ENCODE data around the gene TRAPPC3. TPM values are rescaled to one million over a fixed set of nuclear protein-coding genes. Genes with fewer than 3 reads are reported as not detected.

Gene TRAPPC3
- total and polyA plus RNA-seq, 9 of the 15 experiments (the other 6 are each of a cell fraction or from before 2014, with no cell fraction given), result 20.6 to 141 (median 112) TPM

GRCh38 chr1:36088577-36089392 lies 60.5 kb downstream of the TRAPPC3 start, which contains the start of gene ADPRS (continued):
- TF ChIP-seq RBM34 (IDR thresholded peaks at IDR 0.05; ENCODE audit: borderline replicate concordance, insufficient read depth, low read length) (no peak; the same call in 1 of the 2 replicates), E2F6 (IDR thresholded peaks at IDR 0.05; ENCODE audit: borderline replicate concordance in 1 of 2, extremely low read depth in 1 of 2, insufficient read depth in 1 of 2, insufficient read length in 1 of 2, low read depth in 1 of 2, low read length in 1 of 2, poor library complexity in 1 of 2, severe bottlenecking in 1 of 2) (peak; percentile 87 to 90), NONO (IDR thresholded peaks at IDR 0.05; ENCODE audit: low read depth in 2 of 2, low read length in 1 of 2) (peak; percentile 85 to 95; a peak in 3 of 4 replicates), PML (IDR thresholded peaks at IDR 0.05; ENCODE audit: low read length) (peak; percentile 83; the same call in 1 of the 2 replicates), ZNF830 (CRISPR knock-in tag; IDR thresholded peaks at IDR 0.05) (no peak), KLF6 (CRISPR knock-in tag; IDR thresholded peaks at IDR 0.05; ENCODE audit: borderline replicate concordance) (peak; percentile 73; the same call in 1 of the 2 replicates), ZNF609 (CRISPR knock-in tag; IDR thresholded peaks at IDR 0.05; ENCODE audit: borderline replicate concordance) (peak; percentile 85; the same call in 1 of the 2 replicates), NFIC (IDR thresholded peaks at IDR 0.05) (peak; percentile 64; the same call in 1 of the 2 replicates), HDAC3 (IDR thresholded peaks at IDR 0.05; ENCODE audit: borderline replicate concordance, partially characterized antibody) (no peak), U2AF2 (optimal IDR thresholded peaks at IDR 0.05; ENCODE audit: low read depth, low read length) (no peak), SMAD3 (CRISPR knock-in tag; conservative IDR thresholded peaks at IDR 0.05) (peak; percentile 67; the same call in 1 of the 2 replicates), RBM39 (optimal IDR thresholded peaks at IDR 0.05; ENCODE audit: low read depth, low read length) (no peak), THRB (CRISPR knock-in tag; conservative IDR thresholded peaks at IDR 0.05) (no peak), ZNF668 (CRISPR knock-in tag; IDR thresholded peaks at IDR 0.05) (0 out of 2 replicates have a peak, but pooled peaks have one; percentile 47), ZNF583 (CRISPR knock-in tag; IDR thresholded peaks at IDR 0.05) (no peak; the same call in 1 of the 2 replicates)
- TF ChIP-seq, protein P1, sequence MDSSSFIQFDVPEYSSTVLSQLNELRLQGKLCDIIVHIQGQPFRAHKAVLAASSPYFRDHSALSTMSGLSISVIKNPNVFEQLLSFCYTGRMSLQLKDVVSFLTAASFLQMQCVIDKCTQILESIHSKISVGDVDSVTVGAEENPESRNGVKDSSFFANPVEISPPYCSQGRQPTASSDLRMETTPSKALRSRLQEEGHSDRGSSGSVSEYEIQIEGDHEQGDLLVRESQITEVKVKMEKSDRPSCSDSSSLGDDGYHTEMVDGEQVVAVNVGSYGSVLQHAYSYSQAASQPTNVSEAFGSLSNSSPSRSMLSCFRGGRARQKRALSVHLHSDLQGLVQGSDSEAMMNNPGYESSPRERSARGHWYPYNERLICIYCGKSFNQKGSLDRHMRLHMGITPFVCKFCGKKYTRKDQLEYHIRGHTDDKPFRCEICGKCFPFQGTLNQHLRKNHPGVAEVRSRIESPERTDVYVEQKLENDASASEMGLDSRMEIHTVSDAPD (CRISPR knock-in tag; IDR thresholded peaks at IDR 0.05), result no peak

Data from K562 (cell line).